Measurements from ENCODE around the gene BBOX1. TPM values are rescaled to one million over a fixed set of nuclear protein-coding genes. Genes with fewer than 3 reads are reported as not detected.

BBOX1 gene
- total and polyA plus RNA-seq, 2 of the 8 experiments (the other 6 are each of a cell fraction or from before 2014, with no cell fraction given) = not detected

DNA sequence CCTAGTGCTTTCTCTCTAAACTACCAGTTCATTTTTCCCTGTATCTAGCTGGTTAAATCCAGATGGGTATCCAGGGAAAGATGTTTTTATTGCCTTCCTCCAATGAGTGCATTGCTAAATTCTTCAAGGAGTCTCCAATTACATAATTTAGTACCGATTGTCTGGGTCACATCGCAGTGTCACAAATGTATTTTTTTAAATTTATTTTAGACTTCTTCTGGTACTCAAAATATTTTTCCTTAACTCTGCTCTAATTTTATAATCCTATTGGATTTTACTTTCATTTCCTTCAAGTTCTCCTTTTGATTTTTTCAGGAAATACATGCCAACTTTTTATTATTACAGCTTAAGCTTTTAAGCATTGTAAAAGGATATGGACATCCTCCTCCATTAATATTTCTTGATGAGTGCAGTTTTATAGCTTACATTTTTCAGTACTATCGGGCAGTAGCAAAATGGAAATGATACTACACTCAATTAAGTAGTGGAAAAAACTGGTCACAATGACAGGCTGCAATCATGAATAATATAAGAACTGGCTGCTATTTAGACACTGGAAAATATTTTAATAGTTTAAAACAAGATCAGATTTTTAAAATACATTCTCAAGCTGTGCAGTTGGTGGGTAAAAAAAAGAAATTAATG is 20.3 kb downstream of the BBOX1 start (continued):
- TF ChIP-seq SP2 (IDR thresholded peaks at IDR 0.05; ENCODE audit: low read length) = no peak
- TF ChIP-seq TEAD4 (IDR thresholded peaks at IDR 0.05; ENCODE audit: low read depth, low read length) = no peak
- TF ChIP-seq ASH2L (IDR thresholded peaks at IDR 0.05; ENCODE audit: low read length) = no peak

Measured in H1 (cell line).